Nephron progenitor cell (in vitro differentiated cells): Measurements from ENCODE around the gene VAMP8.
"Not testable (repeated sequence)": the region's sequence is repeated elsewhere in the genome, so short reads cannot be mapped to it uniquely, and the experiment has no call there.

Experiments used
- DNase-seq: peaks from one replicate; pipeline ENCODE4 v3.0.0; 2021
- H3K27ac Mint-ChIP-seq: 2 replicates; pipeline ENCODE4 v1.8.0; 2021; ENCODE audit warnings: mild to moderate bottlenecking, moderate library complexity, mixed read lengths
- H3K27me3 Mint-ChIP-seq: 2 replicates; pipeline ENCODE4 v1.8.0; 2021; ENCODE audit warnings: mild to moderate bottlenecking, low read depth, mixed read lengths; ENCODE audit not compliant: poor library complexity
- H3K36me3 Mint-ChIP-seq: 2 replicates; pipeline ENCODE4 v1.8.0; 2021; ENCODE audit warnings: low read depth, mixed read lengths
- H3K4me1 Mint-ChIP-seq: 2 replicates; pipeline ENCODE4 v1.8.0; 2021; ENCODE audit warnings: mixed read lengths
- H3K4me3 Mint-ChIP-seq: 2 replicates; pipeline ENCODE4 v1.8.0; 2021; ENCODE audit warnings: mild to moderate bottlenecking, moderate library complexity, mixed read lengths
- H3K9me3 Mint-ChIP-seq: 2 replicates; pipeline ENCODE4 v1.8.0; 2021; ENCODE audit warnings: mild to moderate bottlenecking, moderate library complexity, mixed read lengths
- CTCF ChIP-seq: fragments of 200-600 bp; sonication (generic); IDR thresholded peaks from 2 replicates; pipeline ENCODE4 v1.5.0; 2021; ENCODE audit warnings: antibody characterized with exemption

VAMP8 gene

DNA sequence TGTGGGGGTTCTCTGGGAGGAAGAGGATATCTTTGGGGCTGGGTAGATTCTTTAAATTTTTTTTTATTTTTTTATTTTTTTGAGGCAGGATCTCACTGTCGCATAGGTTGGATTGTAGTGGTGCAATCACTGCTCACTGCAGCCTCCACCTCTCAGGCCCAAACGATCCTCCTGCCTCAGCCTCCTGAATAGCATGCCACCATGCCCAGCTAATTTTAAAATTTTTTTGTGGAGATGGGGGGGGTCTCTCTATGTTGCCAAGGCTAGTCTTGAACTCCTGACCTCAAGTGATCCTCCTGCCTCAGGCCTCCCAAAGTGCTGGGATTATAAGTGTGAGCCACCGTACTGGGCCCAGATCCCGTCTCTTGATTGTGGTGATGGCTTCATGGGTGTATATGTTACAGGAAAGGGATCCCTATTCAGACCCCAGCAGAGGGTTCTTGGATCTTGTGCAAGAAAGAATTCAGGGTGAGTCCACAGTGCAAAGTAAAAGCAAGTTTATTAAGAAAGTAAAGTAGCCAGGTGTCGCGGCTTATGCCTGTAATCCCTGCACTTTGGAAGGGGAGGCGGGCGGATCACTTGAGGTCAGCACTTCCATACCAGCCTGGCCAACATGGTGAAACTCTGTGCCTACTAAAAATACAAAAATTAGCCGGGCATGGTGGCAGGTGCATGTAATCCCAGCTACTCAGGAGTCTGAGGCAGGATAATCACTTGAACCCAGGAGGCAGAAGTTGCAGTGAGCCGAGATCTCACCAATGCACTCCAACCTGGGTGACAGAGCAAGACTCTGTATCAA lies 36.5 kb downstream of the VAMP8 start:
- no peak for DNase-seq

GRCh38 chr2:85614757-85615156 lies 37.4 kb downstream of the VAMP8 start:
- not testable (repeated sequence) for H3K9me3 Mint-ChIP-seq, H3K27me3 Mint-ChIP-seq, DNase-seq
- peaks cover 10% of the 10 kb centered on the region for H3K36me3 Mint-ChIP-seq
- H3K4me1 Mint-ChIP-seq: peaks cover 25% of the 10 kb centered on the region
- H3K27ac Mint-ChIP-seq: peak overlapping the region; percentile 91
- H3K4me3 Mint-ChIP-seq: peak overlapping the region; percentile 18

More for the DNA sequence above, 36.5 kb downstream of the VAMP8 start:
- Mint-ChIP-seq H3K4me1 (peaks cover 32% of the 10 kb centered on the region), H3K4me3 (no peak overlapping the region), H3K36me3 (peaks cover 15% of the 10 kb centered on the region), H3K27ac (peak overlapping the region; percentile 48), H3K9me3 (no peaks in the 10 kb centered on the region), H3K27me3 (no peaks in the 10 kb centered on the region)
- no peak for TF ChIP-seq CTCF

- Mint-ChIP-seq H3K4me1 (peaks cover 21% of the 10 kb centered on the region), H3K36me3 (peaks cover 6% of the 10 kb centered on the region), H3K9me3 (no peaks in the 10 kb centered on the region), H3K27me3 (no peaks in the 10 kb centered on the region), H3K4me3 (peak overlapping the region; percentile 93), H3K27ac (no peak overlapping the region)
- DNase-seq: no peak
- TF ChIP-seq CTCF: no peak
Observed at GRCh38 chr2:85615413-85615728, 38.0 kb downstream of the VAMP8 start.

DNA sequence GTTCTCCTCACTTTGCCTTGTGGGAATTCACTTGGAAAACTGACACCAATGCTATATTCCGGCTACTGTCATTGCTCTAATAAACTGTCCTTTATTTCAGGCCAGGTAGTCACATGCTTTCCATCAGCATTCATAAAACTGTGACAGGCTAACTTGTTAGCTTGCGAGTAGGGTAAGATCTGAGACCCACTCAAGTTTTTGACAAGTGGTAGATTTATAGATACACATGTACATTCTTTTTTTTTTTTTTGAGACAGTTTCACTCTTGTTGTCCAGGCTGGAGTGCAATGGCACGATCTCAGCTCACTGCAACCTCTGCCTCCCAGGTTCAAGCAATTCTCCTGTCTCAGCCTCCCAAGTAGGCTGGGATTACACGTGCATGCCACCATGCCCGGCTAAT lies 40.3 kb downstream of the VAMP8 start:
- H3K9me3 Mint-ChIP-seq, H3K4me1 Mint-ChIP-seq, DNase-seq, H3K27me3 Mint-ChIP-seq, H3K27ac Mint-ChIP-seq: not testable (repeated sequence)
- Mint-ChIP-seq H3K4me3 (peak overlapping the region; percentile 93), H3K36me3 (peaks cover 15% of the 10 kb centered on the region)

DNA sequence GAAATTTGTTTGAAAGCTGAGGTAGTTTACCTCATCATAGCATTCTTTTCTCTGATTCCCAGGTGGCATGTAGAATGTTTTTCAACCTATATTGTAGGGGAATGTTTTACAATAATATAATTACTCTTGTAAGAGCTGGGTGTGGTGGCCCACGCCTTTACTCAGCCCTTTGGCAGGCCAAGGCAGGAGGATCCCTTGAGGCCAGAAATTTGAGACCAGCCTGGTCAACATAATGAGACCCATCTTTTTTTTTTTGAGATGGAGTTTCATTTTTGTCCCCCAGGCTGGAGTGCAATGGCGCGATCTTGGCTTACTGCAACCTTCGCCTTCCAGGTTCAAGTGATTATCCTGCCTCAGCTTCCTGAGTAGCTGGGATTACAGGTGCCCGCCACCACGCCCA lies 42.2 kb downstream of the VAMP8 start:
- no peak for TF ChIP-seq CTCF
- Mint-ChIP-seq H3K4me1 (peaks cover 8% of the 10 kb centered on the region), H3K27ac (no peak overlapping the region), H3K36me3 (peaks cover 32% of the 10 kb centered on the region), H3K27me3 (no peaks in the 10 kb centered on the region), H3K9me3 (no peaks in the 10 kb centered on the region), H3K4me3 (no peak overlapping the region)
- DNase-seq: no peak

- Mint-ChIP-seq H3K36me3 (peaks cover 47% of the 10 kb centered on the region), H3K9me3 (no peaks in the 10 kb centered on the region), H3K4me1 (peaks cover 8% of the 10 kb centered on the region), H3K27ac (no peak overlapping the region), H3K4me3 (no peak overlapping the region), H3K27me3 (no peaks in the 10 kb centered on the region)
- no peak for DNase-seq
- no peak for TF ChIP-seq CTCF
Observed at GRCh38 chr2:85621338-85621737, 44.0 kb downstream of the VAMP8 start.

DNA sequence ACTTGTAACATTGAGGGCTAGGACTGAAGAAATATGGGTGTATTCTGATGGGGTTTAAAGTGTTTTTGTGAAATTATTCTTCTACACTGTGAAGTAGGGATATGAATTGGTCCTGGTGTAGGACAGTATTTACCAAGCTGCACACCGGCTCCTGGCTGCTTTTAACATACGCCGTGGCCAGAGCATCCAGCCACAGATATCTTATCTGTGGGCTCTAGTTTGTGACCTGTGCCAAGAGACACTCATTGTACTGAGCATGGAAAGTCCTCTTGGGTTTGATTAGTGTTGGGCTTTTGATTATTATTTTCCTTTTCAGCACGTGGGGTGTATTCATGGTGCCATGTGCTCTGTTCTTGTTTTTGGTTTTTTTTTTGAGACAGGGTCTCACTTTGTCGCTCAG lies 46.6 kb downstream of the VAMP8 start:
- Mint-ChIP-seq H3K9me3 (no peaks in the 10 kb centered on the region), H3K4me1 (no peaks in the 10 kb centered on the region), H3K36me3 (peaks cover 61% of the 10 kb centered on the region), H3K27ac (no peak overlapping the region), H3K27me3 (no peaks in the 10 kb centered on the region), H3K4me3 (no peak overlapping the region)
- DNase-seq: no peak
- TF ChIP-seq CTCF: no peak
